MCF 10A (cell line): Measurements from ENCODE around the gene GRID1. TPM values are rescaled to one million over a fixed set of nuclear protein-coding genes. Genes with fewer than 3 reads are reported as not detected.

Experiments used
- BruUV-seq: library from RNA; stranded (reverse); fragments of 400-500 nt; replicated peaks from 2 replicates; lab custom pipeline; 2021; lab: Mats Ljungman, UMichigan
- CTCF ChIA-PET: fragments of 300-600 bp; sonication (Branson Sonifier 250); formaldehyde crosslinking; extraction: SDS; loops from one replicate; lab custom pipeline; 2021; ENCODE audit warnings: antibody characterized with exemption, inconsistent platforms; lab: Yijun Ruan, JAX
- POLR2A ChIA-PET: fragments of 300-600, 350-650 bp; sonication (Branson Sonifier 250); formaldehyde crosslinking; extraction: SDS; loops from one replicate; lab custom pipeline; 2020; ENCODE audit warnings: antibody characterized with exemption, inconsistent platforms; lab: Yijun Ruan, JAX
- DNase-seq: peaks from one replicate; pipeline ENCODE4 v3.0.0-alpha.2; 2018; ENCODE audit not compliant: unreplicated experiment
- H3K27ac Mint-ChIP-seq: one replicate; pipeline ENCODE4 v1.8.0; 2022; ENCODE audit warnings: mild to moderate bottlenecking, low read depth, mixed read lengths; ENCODE audit not compliant: unreplicated experiment
- H3K27me3 Mint-ChIP-seq: one replicate; pipeline ENCODE4 v1.8.0; 2022; ENCODE audit warnings: mixed read lengths; ENCODE audit not compliant: insufficient read depth, unreplicated experiment
- H3K36me3 Mint-ChIP-seq: one replicate; pipeline ENCODE4 v1.8.0; 2022; ENCODE audit warnings: mild to moderate bottlenecking, moderate library complexity, mixed read lengths; ENCODE audit not compliant: insufficient read depth, unreplicated experiment
- H3K4me1 Mint-ChIP-seq: one replicate; pipeline ENCODE4 v1.8.0; 2022; ENCODE audit warnings: mixed read lengths; ENCODE audit not compliant: insufficient read depth, unreplicated experiment
- H3K4me3 Mint-ChIP-seq: one replicate; pipeline ENCODE4 v1.8.0; 2022; ENCODE audit warnings: mild to moderate bottlenecking, moderate library complexity, mixed read lengths; ENCODE audit not compliant: unreplicated experiment
- H3K9me3 Mint-ChIP-seq: one replicate; pipeline ENCODE4 v1.8.0; 2022; ENCODE audit warnings: mixed read lengths; ENCODE audit not compliant: unreplicated experiment
- CTCF ChIP-seq: fragments of 200-600 bp; IDR thresholded peaks from one replicate; pipeline ENCODE4 v1.8.0; 2022; ENCODE audit warnings: antibody characterized with exemption, mild to moderate bottlenecking; ENCODE audit not compliant: unreplicated experiment
- intact Hi-C: fragments of 100-400 bp; cut with micrococcal nuclease; formaldehyde crosslinking; loops from 2 replicates; pipeline ENCODE4 v1.14.1; 2022
- total RNA-seq: library from RNA; stranded (reverse); gene quantifications from 2 replicates; pipeline ENCODE4 v1.2.3, GENCODE V29; 2022

The GRID1 gene
- total RNA-seq, 1 experiment from 2014 or later, result not detected

GRCh38 chr10:86375204-86375603 is 8.6 kb upstream of the GRID1 start:
- ChIA-PET POLR2A (no interaction called here), CTCF (interaction anchor here (0.5 to 1.2 kb wide), 6 partner anchors 12 to 1566 kb away, joined by 3 to 6 read pairs (median 4); no protein-coding TSS in a partner anchor)
- Mint-ChIP-seq H3K36me3 (no peaks in the 10 kb centered on the region), H3K4me1 (no peaks in the 10 kb centered on the region), H3K27ac (no peak overlapping the region), H3K9me3 (no peaks in the 10 kb centered on the region), H3K4me3 (no peak overlapping the region), H3K27me3 (peaks cover 11% of the 10 kb centered on the region)
- intact Hi-C loops, result loop anchor here (10.0 kb wide), 2 partner anchors 1760 to 2000 kb away; no protein-coding TSS in a partner anchor
- TF ChIP-seq CTCF, result no peak
- no TSS peak for BruUV-seq
- no peak for DNase-seq

GRCh38 chr10:86374664-86375063 is 8.1 kb upstream of the GRID1 start:
- Mint-ChIP-seq H3K4me3 (no peak overlapping the region), H3K9me3 (no peaks in the 10 kb centered on the region), H3K36me3 (no peaks in the 10 kb centered on the region), H3K27me3 (peaks cover 13% of the 10 kb centered on the region), H3K4me1 (no peaks in the 10 kb centered on the region), H3K27ac (no peak overlapping the region)
- ChIA-PET CTCF (interaction anchor here (0.6 to 1.2 kb wide), 5 partner anchors 13 to 824 kb away, joined by 3 to 6 read pairs (median 4); no protein-coding TSS in a partner anchor), POLR2A (no interaction called here)
- no TSS peak for BruUV-seq
- DNase-seq, result no peak
- no peak for TF ChIP-seq CTCF
- intact Hi-C loops, result loop anchor here (10.0 kb wide), 2 partner anchors 1760 to 2000 kb away; no protein-coding TSS in a partner anchor

- intact Hi-C loops, result loop anchor here (10.0 kb wide), 2 partner anchors 1759 to 1999 kb away; no protein-coding TSS in a partner anchor
- DNase-seq, result no peak
- no TSS peak for BruUV-seq
- CTCF ChIA-PET, result interaction anchor here (0.6 to 1.1 kb wide), 2 partner anchors 27 to 378 kb away, joined by 3 read pairs; no protein-coding TSS in a partner anchor
- POLR2A ChIA-PET, result no interaction called here
- Mint-ChIP-seq H3K4me3 (no peak overlapping the region), H3K36me3 (no peaks in the 10 kb centered on the region), H3K9me3 (no peaks in the 10 kb centered on the region), H3K27ac (no peak overlapping the region), H3K27me3 (peaks cover 13% of the 10 kb centered on the region), H3K4me1 (no peaks in the 10 kb centered on the region)
- no peak for TF ChIP-seq CTCF
These were observed 7.2 kb upstream of the GRID1 start for GRCh38 chr10:86373828-86374227.

GRCh38 chr10:86373251-86373650 is 6.7 kb upstream of the GRID1 start:
- Mint-ChIP-seq H3K27ac (no peak overlapping the region), H3K36me3 (no peaks in the 10 kb centered on the region), H3K4me3 (no peak overlapping the region), H3K27me3 (peaks cover 15% of the 10 kb centered on the region), H3K4me1 (no peaks in the 10 kb centered on the region), H3K9me3 (no peaks in the 10 kb centered on the region)
- POLR2A ChIA-PET, result interaction anchor here (0.5 kb wide), 1 partner anchor 1205 kb away, joined by 3 read pairs; no protein-coding TSS in a partner anchor
- intact Hi-C loops, result loop anchor here (10.0 kb wide), 2 partner anchors 1758 to 1998 kb away; no protein-coding TSS in a partner anchor
- TF ChIP-seq CTCF, result no peak
- CTCF ChIA-PET, result interaction anchor here (0.6 to 1.1 kb wide), 3 partner anchors 27 to 1548 kb away, joined by 3 to 6 read pairs (median 3); no protein-coding TSS in a partner anchor
- no peak for DNase-seq
- BruUV-seq, result no TSS peak
